GM12865 (cell line): ENCODE data around the gene ABCC9.
"Not testable (repeated sequence)": the region's sequence is repeated elsewhere in the genome, so short reads cannot be mapped to it uniquely, and the experiment has no call there.

Experiments used
- DNase-seq: peaks from one replicate; pipeline ENCODE4 v3.0.0; 2010; ENCODE audit warnings: low read depth
- H3K4me3 ChIP-seq: 2 replicates; pipeline ENCODE4 v1.5.1; 2011; ENCODE audit warnings: mild to moderate bottlenecking, low read depth, low read length, control low read depth
- CTCF ChIP-seq: IDR thresholded peaks from 2 replicates; pipeline ENCODE4 v1.5.1; 2011; ENCODE audit warnings: low read length, control low read depth, low read depth, inconsistent platforms; ENCODE audit not compliant: insufficient read depth; ENCODE audit errors: missing control alignments

Gene ABCC9

GRCh38 chr12:21939435-21939834 is 1.8 kb downstream of the ABCC9 start:
- TF ChIP-seq CTCF = no peak
- no peak for DNase-seq
- H3K4me3 ChIP-seq = no peak overlapping the region

- no peak overlapping the region for H3K4me3 ChIP-seq
- DNase-seq = no peak
- no peak for TF ChIP-seq CTCF
Observed at GRCh38 chr12:21938879-21939278, 2.3 kb downstream of the ABCC9 start.

GRCh38 chr12:21934173-21934572 is 7.1 kb downstream of the ABCC9 start:
- no peak overlapping the region for H3K4me3 ChIP-seq
- TF ChIP-seq CTCF = no peak
- DNase-seq = no peak

- H3K4me3 ChIP-seq = no peak overlapping the region
- no peak for DNase-seq
- TF ChIP-seq CTCF = no peak
Observed at GRCh38 chr12:21933656-21934055, 7.6 kb downstream of the ABCC9 start.

GRCh38 chr12:21929972-21930371 is 11.3 kb downstream of the ABCC9 start:
- DNase-seq, H3K4me3 ChIP-seq: not testable (repeated sequence)

GRCh38 chr12:21925296-21925913 is 15.8 kb downstream of the ABCC9 start:
- DNase-seq = no peak
- no peak for TF ChIP-seq CTCF
- no peak overlapping the region for H3K4me3 ChIP-seq

- no peak overlapping the region for H3K4me3 ChIP-seq
- DNase-seq = no peak
- TF ChIP-seq CTCF = no peak
Observed at GRCh38 chr12:21921436-21921835, 19.8 kb downstream of the ABCC9 start.
